DOHH2 (cell line): Measurements from ENCODE around the gene SCAF11.

Experiments
- EZH2phosphoT487 ChIP-seq: fragments of 200-600 bp; sonication (generic); IDR thresholded peaks from 2 replicates; pipeline ENCODE4 v1.6.1; 2017; ENCODE audit warnings: borderline replicate concordance, mild to moderate bottlenecking, antibody characterized with exemption, low read length, moderate library complexity, mixed read lengths
- TF ChIP-seq, protein P1 (sequence below): fragments of 200-600 bp; sonication (generic); IDR thresholded peaks from one replicate; pipeline ENCODE4 v1.5.1; 2014; ENCODE audit warnings: antibody characterized with exemption, mild to moderate bottlenecking, low read depth, low read length; ENCODE audit not compliant: poor library complexity, severe bottlenecking

DNA sequence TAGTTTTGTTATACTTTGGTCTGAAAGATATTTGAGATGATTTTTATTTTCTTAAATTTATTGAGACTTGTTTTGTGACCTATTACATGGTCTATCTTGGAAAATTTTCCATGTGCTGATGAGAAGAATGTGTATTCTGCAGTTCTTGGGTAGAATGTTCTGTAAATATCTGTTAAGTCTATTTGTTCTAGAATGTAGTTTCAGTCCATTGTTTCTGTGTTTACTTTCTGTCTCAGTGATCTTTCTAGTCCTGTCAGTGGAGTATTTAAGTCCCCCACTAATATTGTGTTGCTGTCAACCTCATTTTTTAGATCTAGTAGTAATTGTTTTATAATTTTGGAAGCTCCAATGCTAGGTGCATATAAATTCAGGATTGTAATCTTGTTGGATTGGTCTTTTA is 30.4 kb upstream of the SCAF11 start:
- TF ChIP-seq, protein P1, sequence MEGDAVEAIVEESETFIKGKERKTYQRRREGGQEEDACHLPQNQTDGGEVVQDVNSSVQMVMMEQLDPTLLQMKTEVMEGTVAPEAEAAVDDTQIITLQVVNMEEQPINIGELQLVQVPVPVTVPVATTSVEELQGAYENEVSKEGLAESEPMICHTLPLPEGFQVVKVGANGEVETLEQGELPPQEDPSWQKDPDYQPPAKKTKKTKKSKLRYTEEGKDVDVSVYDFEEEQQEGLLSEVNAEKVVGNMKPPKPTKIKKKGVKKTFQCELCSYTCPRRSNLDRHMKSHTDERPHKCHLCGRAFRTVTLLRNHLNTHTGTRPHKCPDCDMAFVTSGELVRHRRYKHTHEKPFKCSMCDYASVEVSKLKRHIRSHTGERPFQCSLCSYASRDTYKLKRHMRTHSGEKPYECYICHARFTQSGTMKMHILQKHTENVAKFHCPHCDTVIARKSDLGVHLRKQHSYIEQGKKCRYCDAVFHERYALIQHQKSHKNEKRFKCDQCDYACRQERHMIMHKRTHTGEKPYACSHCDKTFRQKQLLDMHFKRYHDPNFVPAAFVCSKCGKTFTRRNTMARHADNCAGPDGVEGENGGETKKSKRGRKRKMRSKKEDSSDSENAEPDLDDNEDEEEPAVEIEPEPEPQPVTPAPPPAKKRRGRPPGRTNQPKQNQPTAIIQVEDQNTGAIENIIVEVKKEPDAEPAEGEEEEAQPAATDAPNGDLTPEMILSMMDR, result no peak
- no peak for TF ChIP-seq EZH2phosphoT487
